Aorta (tissue), 5 donors: ENCODE results near the gene IPPK. TPM values are rescaled to one million over a fixed set of nuclear protein-coding genes. Genes with fewer than 3 reads are reported as not detected.

Source experiments
- ATAC-seq: fragments of 200-7000 bp; cut with Tn5 transposase; one replicate; pipeline ENCODE4 v1.9.1; 2022; ENCODE audit warnings: moderate library complexity; ENCODE audit not compliant: low FRiP score
- DNase-seq, 2 donors: peaks; one replicate each; pipeline ENCODE4 v3.0.0-alpha.2; 2020
- H3K27ac ChIP-seq, 2 donors: one replicate each; pipeline ENCODE4 v1.5.1; 2013; ENCODE audit warnings: low read length in 2 of 2, mild to moderate bottlenecking in 2 of 2, moderate library complexity in 2 of 2, control low read depth in 1 of 2, inconsistent platforms in 1 of 2, low read depth in 1 of 2
- H3K27me3 ChIP-seq, 2 donors: one replicate each; pipeline ENCODE4 v1.6.1; 2013; ENCODE audit warnings: control low read depth in 1 of 2, low read length in 1 of 2, mild to moderate bottlenecking in 1 of 2, moderate library complexity in 1 of 2; ENCODE audit not compliant: insufficient read depth in 2 of 2, control insufficient read depth in 1 of 2
- H3K36me3 ChIP-seq, 2 donors: one replicate each; pipeline ENCODE4 v1.6.1; 2013; ENCODE audit warnings: control low read depth in 1 of 2, low read length in 1 of 2, mild to moderate bottlenecking in 1 of 2; ENCODE audit not compliant: insufficient read depth in 2 of 2, control insufficient read depth in 1 of 2
- H3K4me1 ChIP-seq, 2 donors: one replicate each; pipeline ENCODE4 v1.6.1; 2013; ENCODE audit warnings: low read length in 2 of 2, control low read depth in 1 of 2, mild to moderate bottlenecking in 1 of 2, moderate library complexity in 1 of 2; ENCODE audit not compliant: insufficient read depth in 2 of 2, control insufficient read depth in 1 of 2
- H3K4me3 ChIP-seq, 2 donors: one replicate each; pipeline ENCODE4 v1.5.1; 2013; ENCODE audit warnings: low read length in 2 of 2, control low read depth in 1 of 2, mild to moderate bottlenecking in 1 of 2
- H3K9me3 ChIP-seq: one replicate; pipeline ENCODE4 v1.6.1; 2013; ENCODE audit warnings: mild to moderate bottlenecking, low read length; ENCODE audit not compliant: control insufficient read depth
- WGBS, 2 donors: extraction: QIAGEN DNeasy Blood & Tissue Kit; methylation state at CpG; one replicate each; pipeline ENCODE4 v1.1.7; 2013; 5-methylcytosine and 5-hydroxymethylcytosine counted together
- intact Hi-C, 2 donors: fragments of 100-400 bp; cut with DNase I; formaldehyde crosslinking; loops; one replicate each; pipeline versions ENCODE4 v1.14.2 to v1.15.0; 2022
- polyA plus RNA-seq, 2 donors: library from polyadenylated mRNA; stranded (reverse); fragments of 200-250 nt; gene quantifications; one replicate each; pipeline ENCODE4 v1.2.3, GENCODE V29; 2013
- total RNA-seq, 2 donors: library from RNA; stranded (reverse); fragmentation: NEBNext Ultra II Directional; extraction: Animal tissue kit (Norgen Biotek cat#: 25700); gene quantifications; one replicate each; pipeline ENCODE4 v1.2.1, GENCODE V29; 2021
- donor health status: healthy with polysubstance abuse.
- donor health status: Bipolar disorder and iron deficiency.
- donor health status: DM: no; HTN: no; CAD: no.
- donor health status: DM: no; HTN: no; CAD: no.
- donor health status: DM: yes; HTN: yes; CAD: no.

The IPPK gene
- total and polyA plus RNA-seq, 4 donors: 2.5 to 12.1 (median 6.8) TPM

- ATAC-seq (no peak), DNase-seq (peak; percentile 32 to 62)
- 92 to 93% methylated on average over 11 of the region's 11 CpGs for WGBS, 2 donors
- Histone ChIP-seq H3K27ac (no peak overlapping the region), H3K27me3 (no peaks in the 10 kb centered on the region), H3K4me1 (no peaks in the 10 kb centered on the region), H3K36me3 (no peaks in the 10 kb centered on the region), H3K4me3 (no peak overlapping the region), H3K9me3 (no peaks in the 10 kb centered on the region)
- intact Hi-C loops: no loop called here
Measured at GRCh38 chr9:92656537-92656925, 13.4 kb downstream of the IPPK start.

- H3K9me3 ChIP-seq: no peaks in the 10 kb centered on the region
- no peak overlapping the region for H3K4me3 ChIP-seq
- no peaks in the 10 kb centered on the region for H3K36me3 ChIP-seq
- 77 to 78% methylated on average over 9 of the region's 9 CpGs for WGBS, 2 donors
- no peak overlapping the region for H3K27ac ChIP-seq
- no peaks in the 10 kb centered on the region for H3K4me1 ChIP-seq
- no peak for ATAC-seq
- peak; percentile 15 to 56 for DNase-seq
- no peaks in the 10 kb centered on the region for H3K27me3 ChIP-seq
- intact Hi-C loops: no loop called here
Measured at GRCh38 chr9:92655896-92656536, 13.9 kb downstream of the IPPK start.

DNA sequence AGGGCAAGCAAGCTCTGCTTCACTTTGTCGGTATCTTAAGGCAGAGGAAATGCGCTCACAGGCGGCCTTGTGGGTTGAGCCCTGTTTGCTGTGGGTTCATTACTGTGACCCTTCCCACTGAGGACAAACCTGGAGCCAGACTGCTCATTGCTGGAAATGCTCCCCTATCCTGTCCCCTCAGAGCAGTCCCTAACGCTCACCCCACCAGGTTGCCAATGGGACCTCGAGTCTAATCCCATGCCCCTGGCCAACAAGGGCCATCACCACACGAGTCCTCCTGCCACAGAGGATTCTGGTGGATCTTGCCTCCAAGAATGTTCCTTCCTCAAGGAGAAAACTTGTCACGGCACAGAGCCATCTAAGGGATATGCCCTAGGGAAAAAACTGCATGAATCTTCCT lies 14.6 kb downstream of the IPPK start:
- no peaks in the 10 kb centered on the region for H3K36me3 ChIP-seq
- intact Hi-C loops: no loop called here

GRCh38 chr9:92654481-92655301 lies 15.2 kb downstream of the IPPK start:
- H3K36me3 ChIP-seq: no peaks in the 10 kb centered on the region
- ATAC-seq: no peak
- intact Hi-C loops: no loop called here
- H3K4me1 ChIP-seq: no peaks in the 10 kb centered on the region
- no peak overlapping the region for H3K27ac ChIP-seq
- no peaks in the 10 kb centered on the region for H3K27me3 ChIP-seq
- H3K4me3 ChIP-seq: no peak overlapping the region
- DNase-seq: peak in 1 of 2 donors; percentile 66
- no peaks in the 10 kb centered on the region for H3K9me3 ChIP-seq
- 95 to 96% methylated on average over 19 of the region's 19 CpGs for WGBS, 2 donors

More for the DNA sequence above, 14.6 kb downstream of the IPPK start:
- WGBS, 2 donors: 91 to 94% methylated on average over 7 of the region's 7 CpGs
- DNase-seq (peak in 1 of 2 donors; percentile 16), ATAC-seq (no peak)
- Histone ChIP-seq H3K27me3 (no peaks in the 10 kb centered on the region), H3K27ac (no peak overlapping the region), H3K4me3 (no peak overlapping the region), H3K9me3 (no peaks in the 10 kb centered on the region), H3K4me1 (no peaks in the 10 kb centered on the region)

DNA sequence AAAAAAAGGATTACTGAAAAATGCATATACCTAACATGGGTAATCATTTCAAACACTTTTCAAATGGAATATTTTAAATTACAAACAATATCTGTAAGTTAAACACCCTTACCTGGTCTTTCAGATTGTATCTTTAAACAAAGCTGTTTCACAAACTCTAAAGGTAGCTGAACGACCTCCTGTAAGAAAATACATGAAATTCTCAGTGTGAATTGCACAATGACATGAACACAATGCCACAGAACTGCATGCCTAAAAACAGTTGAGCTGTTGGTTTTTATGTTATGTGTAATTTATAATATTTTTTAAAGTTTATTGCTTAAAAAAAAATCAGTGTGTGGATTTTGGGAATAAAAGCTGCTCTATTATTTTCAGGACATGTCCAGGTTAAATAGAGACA lies 17.5 kb downstream of the IPPK start:
- intact Hi-C loops: no loop called here
- Histone ChIP-seq H3K9me3 (no peaks in the 10 kb centered on the region), H3K4me3 (no peak overlapping the region), H3K27me3 (no peaks in the 10 kb centered on the region), H3K27ac (no peak overlapping the region), H3K4me1 (no peaks in the 10 kb centered on the region), H3K36me3 (peaks cover 0 to 3% of the 10 kb centered on the region in 2 donors)
- ATAC-seq: no peak
- no peak for DNase-seq
- 85 to 90% methylated on average over 1 of the region's 1 CpG for WGBS, 2 donors

- ATAC-seq: peak; percentile 37
- intact Hi-C loops: no loop called here
- H3K27me3 ChIP-seq: no peaks in the 10 kb centered on the region
- H3K36me3 ChIP-seq: peaks cover 0 to 3% of the 10 kb centered on the region in 2 donors
- WGBS, 2 donors: 55 to 57% methylated on average over 10 of the region's 10 CpGs
- H3K4me1 ChIP-seq: no peaks in the 10 kb centered on the region
- H3K27ac ChIP-seq: no peak overlapping the region
- no peaks in the 10 kb centered on the region for H3K9me3 ChIP-seq
- no peak overlapping the region for H3K4me3 ChIP-seq
- DNase-seq: peak; percentile 63 to 77
Measured at GRCh38 chr9:92650839-92651621, 18.9 kb downstream of the IPPK start.

DNA sequence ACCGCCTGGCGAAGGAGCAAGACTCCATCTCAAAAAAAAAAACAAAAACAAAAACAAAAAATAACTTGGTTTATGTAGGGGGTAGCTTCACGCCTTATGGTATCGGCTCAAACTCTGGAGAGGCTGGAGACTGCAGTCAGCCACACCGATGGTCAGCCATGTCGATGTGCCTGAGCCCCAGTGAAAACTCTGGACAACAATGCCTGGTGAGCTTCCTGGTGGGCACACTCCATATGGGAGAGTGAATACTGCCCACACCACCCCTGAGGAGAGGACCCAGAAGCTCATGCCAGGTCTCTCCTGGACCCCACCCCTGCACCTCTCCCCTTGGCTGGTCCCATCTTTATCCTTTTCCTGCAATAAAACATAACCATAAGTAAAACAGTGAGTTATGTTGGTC lies 19.6 kb downstream of the IPPK start:
- 98 to 99% methylated on average over 6 of the region's 6 CpGs for WGBS, 2 donors
- intact Hi-C loops: no loop called here
- no peaks in the 10 kb centered on the region for H3K27me3 ChIP-seq
- H3K4me3 ChIP-seq: no peak overlapping the region
- ATAC-seq (no peak), DNase-seq (peak in 1 of 2 donors; percentile 52)
- no peaks in the 10 kb centered on the region for H3K4me1 ChIP-seq
- no peaks in the 10 kb centered on the region for H3K9me3 ChIP-seq
- peaks cover 0 to 3% of the 10 kb centered on the region in 2 donors for H3K36me3 ChIP-seq
- no peak overlapping the region for H3K27ac ChIP-seq

DNA sequence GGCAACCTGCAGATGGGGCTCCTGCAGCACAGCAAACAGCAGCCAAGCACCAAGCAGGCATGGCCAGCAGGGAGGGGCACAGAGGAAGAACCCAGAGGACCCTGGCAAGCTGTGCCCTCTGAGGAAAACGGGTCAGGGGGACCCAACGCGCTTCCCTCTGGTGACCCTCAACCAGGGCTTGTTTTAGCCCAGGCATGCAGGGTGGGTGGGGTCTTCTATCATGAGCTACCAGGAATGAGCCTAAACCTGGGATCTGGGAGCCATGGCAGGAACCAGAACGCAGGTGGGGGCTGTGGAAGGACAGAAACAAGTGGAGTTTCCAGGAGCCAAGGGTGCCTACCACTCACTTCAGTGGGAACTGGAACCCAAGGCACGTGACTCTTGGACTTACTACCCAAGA lies 20.9 kb downstream of the IPPK start:
- ATAC-seq: no peak
- intact Hi-C loops: no loop called here
- 94 to 96% methylated on average over 5 of the region's 5 CpGs for WGBS, 2 donors
- Histone ChIP-seq H3K4me1 (no peaks in the 10 kb centered on the region), H3K27me3 (no peaks in the 10 kb centered on the region), H3K36me3 (peaks cover 0 to 3% of the 10 kb centered on the region in 2 donors), H3K27ac (no peak overlapping the region), H3K9me3 (no peaks in the 10 kb centered on the region), H3K4me3 (no peak overlapping the region)
- DNase-seq: peak in 1 of 2 donors; percentile 44
